ENCODE data around the gene DOK5.

The DOK5 gene

GRCh38 chr20:54661880-54662465 lies 186.6 kb downstream of the DOK5 start:
- TF ChIP-seq CTCF (IDR thresholded peaks at IDR 0.05), result no peak

GRCh38 chr20:54665812-54666211 lies 190.4 kb downstream of the DOK5 start:
- TF ChIP-seq CTCF (IDR thresholded peaks at IDR 0.05), result no peak
- DNase-seq (ENCODE audit: low spot score), result no peak
- Histone ChIP-seq H3K27ac (no peak overlapping the region), H3K4me3 (no peak overlapping the region)

More at GRCh38 chr20:54661880-54662465, 186.6 kb downstream of the DOK5 start:
- no peak for DNase-seq (ENCODE audit: low spot score)
- Histone ChIP-seq H3K4me3 (no peak overlapping the region), H3K27ac (no peak overlapping the region)

GRCh38 chr20:54668271-54669039 lies 193.1 kb downstream of the DOK5 start:
- no peak overlapping the region for H3K4me3 ChIP-seq
- peak; percentile 30 for TF ChIP-seq CTCF (IDR thresholded peaks at IDR 0.05)
- DNase-seq (ENCODE audit: low spot score), result no peak

GRCh38 chr20:54669040-54669363 lies 193.6 kb downstream of the DOK5 start:
- Histone ChIP-seq H3K27ac (no peak overlapping the region), H3K4me3 (no peak overlapping the region)
- no peak for DNase-seq (ENCODE audit: low spot score)
- no peak for TF ChIP-seq CTCF (IDR thresholded peaks at IDR 0.05)

More at GRCh38 chr20:54668271-54669039, 193.1 kb downstream of the DOK5 start:
- no peak overlapping the region for H3K27ac ChIP-seq

GRCh38 chr20:54678253-54678652 lies 202.9 kb downstream of the DOK5 start:
- no peak for DNase-seq (ENCODE audit: low spot score)
- Histone ChIP-seq H3K4me3 (no peak overlapping the region), H3K27ac (no peak overlapping the region)
- no peak for TF ChIP-seq CTCF (IDR thresholded peaks at IDR 0.05)

- no peak for DNase-seq (ENCODE audit: low spot score)
- Histone ChIP-seq H3K4me3 (no peak overlapping the region), H3K27ac (no peak overlapping the region)
- TF ChIP-seq CTCF (IDR thresholded peaks at IDR 0.05), result no peak
Measured at GRCh38 chr20:54680439-54680838, 205.0 kb downstream of the DOK5 start.

All from coronary artery (tissue), 2 donors.